WERI-Rb-1 (cell line): ENCODE results near the gene CD69.

Source experiments
- DNase-seq: peaks from one replicate; pipeline ENCODE4 v3.0.0-alpha.2; 2020
- H3K27ac ChIP-seq: fragments of 250-450 bp; sonication (Bioruptor Pico); 2 replicates; pipeline ENCODE4 v1.5.1; 2020; ENCODE audit warnings: mild to moderate bottlenecking, moderate library complexity
- H3K27me3 ChIP-seq: fragments of 250-450 bp; sonication (Bioruptor Pico); 2 replicates; pipeline ENCODE4 v1.5.1; 2021; ENCODE audit warnings: mild to moderate bottlenecking, low read depth, moderate library complexity; ENCODE audit not compliant: insufficient read depth, severe bottlenecking
- H3K36me3 ChIP-seq: fragments of 250-450 bp; sonication (Bioruptor Pico); 2 replicates; pipeline ENCODE4 v1.5.1; 2020; ENCODE audit warnings: mild to moderate bottlenecking, moderate library complexity
- H3K4me3 ChIP-seq: 2 replicates; pipeline ENCODE4 v1.5.1; 2011; ENCODE audit warnings: low read depth, mild to moderate bottlenecking, control low read depth, low read length
- H3K9me3 ChIP-seq: fragments of 250-450 bp; sonication (Bioruptor Pico); 2 replicates; pipeline ENCODE4 v1.5.1; 2021; ENCODE audit warnings: mild to moderate bottlenecking, moderate library complexity; ENCODE audit not compliant: severe bottlenecking
- TF ChIP-seq, protein P1 (sequence below): IDR thresholded peaks from 2 replicates; pipeline ENCODE4 v1.5.1; 2011; ENCODE audit warnings: low read depth, mild to moderate bottlenecking, control low read depth, inconsistent platforms, low read length

The CD69 gene

GRCh38 chr12:9794484-9795093 is 33.9 kb upstream of the CD69 start:
- Histone ChIP-seq H3K4me3 (no peak overlapping the region), H3K27ac (no peak overlapping the region), H3K9me3 (peaks cover 3% of the 10 kb centered on the region), H3K27me3 (no peaks in the 10 kb centered on the region), H3K36me3 (no peaks in the 10 kb centered on the region)
- DNase-seq = no peak
- TF ChIP-seq, protein P1, sequence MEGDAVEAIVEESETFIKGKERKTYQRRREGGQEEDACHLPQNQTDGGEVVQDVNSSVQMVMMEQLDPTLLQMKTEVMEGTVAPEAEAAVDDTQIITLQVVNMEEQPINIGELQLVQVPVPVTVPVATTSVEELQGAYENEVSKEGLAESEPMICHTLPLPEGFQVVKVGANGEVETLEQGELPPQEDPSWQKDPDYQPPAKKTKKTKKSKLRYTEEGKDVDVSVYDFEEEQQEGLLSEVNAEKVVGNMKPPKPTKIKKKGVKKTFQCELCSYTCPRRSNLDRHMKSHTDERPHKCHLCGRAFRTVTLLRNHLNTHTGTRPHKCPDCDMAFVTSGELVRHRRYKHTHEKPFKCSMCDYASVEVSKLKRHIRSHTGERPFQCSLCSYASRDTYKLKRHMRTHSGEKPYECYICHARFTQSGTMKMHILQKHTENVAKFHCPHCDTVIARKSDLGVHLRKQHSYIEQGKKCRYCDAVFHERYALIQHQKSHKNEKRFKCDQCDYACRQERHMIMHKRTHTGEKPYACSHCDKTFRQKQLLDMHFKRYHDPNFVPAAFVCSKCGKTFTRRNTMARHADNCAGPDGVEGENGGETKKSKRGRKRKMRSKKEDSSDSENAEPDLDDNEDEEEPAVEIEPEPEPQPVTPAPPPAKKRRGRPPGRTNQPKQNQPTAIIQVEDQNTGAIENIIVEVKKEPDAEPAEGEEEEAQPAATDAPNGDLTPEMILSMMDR = no peak

GRCh38 chr12:9793779-9794395 is 33.2 kb upstream of the CD69 start:
- H3K36me3 ChIP-seq = no peaks in the 10 kb centered on the region
- no peak overlapping the region for H3K4me3 ChIP-seq
- no peak for DNase-seq
- H3K27ac ChIP-seq = no peak overlapping the region
- TF ChIP-seq, protein P1 = no peak
- H3K27me3 ChIP-seq = no peaks in the 10 kb centered on the region
- peaks cover 3% of the 10 kb centered on the region for H3K9me3 ChIP-seq

- Histone ChIP-seq H3K4me3 (no peak overlapping the region), H3K27ac (no peak overlapping the region), H3K9me3 (peaks cover 3% of the 10 kb centered on the region), H3K27me3 (no peaks in the 10 kb centered on the region), H3K36me3 (no peaks in the 10 kb centered on the region)
- no peak for DNase-seq
- TF ChIP-seq, protein P1 = no peak
Observed at GRCh38 chr12:9792961-9793617, 32.4 kb upstream of the CD69 start.

DNA sequence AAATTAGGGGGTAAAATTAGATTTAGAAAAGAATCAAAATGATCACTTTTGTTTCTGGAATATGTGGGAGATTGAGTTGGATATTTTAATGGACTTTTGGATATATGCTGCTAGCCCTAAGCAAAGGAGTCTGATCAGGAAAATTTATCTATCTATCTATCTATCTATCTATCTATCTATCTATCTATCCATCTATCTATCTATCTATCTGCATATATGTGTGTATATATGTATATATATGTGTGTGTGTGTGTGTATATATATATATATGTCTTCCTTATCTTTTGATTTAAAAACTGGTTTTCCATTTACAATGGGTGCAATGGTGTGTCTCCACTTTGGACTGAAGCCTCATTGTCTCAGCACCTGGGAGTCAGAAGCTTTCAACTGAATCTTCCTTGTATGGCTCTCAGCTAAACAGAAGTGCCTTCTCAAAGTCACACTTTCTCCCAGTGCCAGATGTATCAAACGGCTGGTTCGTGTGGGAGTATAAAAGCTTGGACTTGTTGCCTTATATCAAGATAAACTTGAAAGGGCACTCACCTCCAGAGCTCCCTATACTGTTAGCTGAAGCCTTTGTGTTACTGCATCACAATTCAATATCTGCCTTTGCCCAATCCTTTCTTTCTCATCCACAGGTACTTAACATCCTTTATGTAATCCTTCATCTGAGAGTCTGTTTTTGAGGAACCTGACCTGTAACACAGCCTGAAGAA is 31.6 kb upstream of the CD69 start:
- no peaks in the 10 kb centered on the region for H3K27me3 ChIP-seq
- H3K4me3 ChIP-seq = no peak overlapping the region
- TF ChIP-seq, protein P1 = no peak
- H3K9me3 ChIP-seq = peaks cover 3% of the 10 kb centered on the region
- H3K27ac ChIP-seq = no peak overlapping the region
- DNase-seq = no peak
- H3K36me3 ChIP-seq = no peaks in the 10 kb centered on the region

- Histone ChIP-seq H3K9me3 (peaks cover 3% of the 10 kb centered on the region), H3K36me3 (no peaks in the 10 kb centered on the region), H3K27me3 (no peaks in the 10 kb centered on the region), H3K27ac (no peak overlapping the region), H3K4me3 (no peak overlapping the region)
- no peak for DNase-seq
- TF ChIP-seq, protein P1 = no peak
Observed at GRCh38 chr12:9786726-9787717, 26.3 kb upstream of the CD69 start.
